ENCODE data around the gene MIEF1.

The MIEF1 gene

DNA sequence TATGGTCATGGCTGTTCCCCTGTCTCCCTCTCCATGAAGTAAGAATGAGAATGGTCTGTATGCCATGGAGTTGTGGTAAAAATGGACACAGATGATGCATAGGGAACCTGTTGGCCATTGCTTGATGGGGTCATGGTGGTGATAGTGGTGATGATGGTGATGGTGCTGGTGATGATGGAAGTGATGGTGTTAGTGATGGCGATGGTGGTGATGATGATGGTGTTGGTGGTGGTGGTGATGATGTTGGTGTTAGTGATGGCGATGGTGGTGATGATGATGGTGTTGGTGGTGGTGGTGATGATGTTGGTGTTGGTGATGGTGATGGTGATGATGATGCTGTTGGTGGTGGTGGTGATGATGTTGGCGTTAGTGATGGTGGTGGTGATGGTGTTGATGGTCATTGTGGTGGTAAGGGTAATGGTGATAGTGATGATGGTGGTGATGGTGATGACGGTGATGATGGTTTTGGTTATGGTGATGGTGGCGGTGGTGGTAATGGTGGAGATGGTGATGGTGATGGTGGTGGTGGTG is 63.4 kb downstream of the MIEF1 start:
- no peak overlapping the region for H3K4me3 ChIP-seq (replicated peaks; ENCODE audit: low read depth, low read length)
- TF ChIP-seq, protein P1, sequence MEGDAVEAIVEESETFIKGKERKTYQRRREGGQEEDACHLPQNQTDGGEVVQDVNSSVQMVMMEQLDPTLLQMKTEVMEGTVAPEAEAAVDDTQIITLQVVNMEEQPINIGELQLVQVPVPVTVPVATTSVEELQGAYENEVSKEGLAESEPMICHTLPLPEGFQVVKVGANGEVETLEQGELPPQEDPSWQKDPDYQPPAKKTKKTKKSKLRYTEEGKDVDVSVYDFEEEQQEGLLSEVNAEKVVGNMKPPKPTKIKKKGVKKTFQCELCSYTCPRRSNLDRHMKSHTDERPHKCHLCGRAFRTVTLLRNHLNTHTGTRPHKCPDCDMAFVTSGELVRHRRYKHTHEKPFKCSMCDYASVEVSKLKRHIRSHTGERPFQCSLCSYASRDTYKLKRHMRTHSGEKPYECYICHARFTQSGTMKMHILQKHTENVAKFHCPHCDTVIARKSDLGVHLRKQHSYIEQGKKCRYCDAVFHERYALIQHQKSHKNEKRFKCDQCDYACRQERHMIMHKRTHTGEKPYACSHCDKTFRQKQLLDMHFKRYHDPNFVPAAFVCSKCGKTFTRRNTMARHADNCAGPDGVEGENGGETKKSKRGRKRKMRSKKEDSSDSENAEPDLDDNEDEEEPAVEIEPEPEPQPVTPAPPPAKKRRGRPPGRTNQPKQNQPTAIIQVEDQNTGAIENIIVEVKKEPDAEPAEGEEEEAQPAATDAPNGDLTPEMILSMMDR (IDR thresholded peaks at IDR 0.05; ENCODE audit: low read depth, low read length, missing control alignments), result no peak
- no peak for DNase-seq (ENCODE audit: extremely low read depth, low read depth)

DNA sequence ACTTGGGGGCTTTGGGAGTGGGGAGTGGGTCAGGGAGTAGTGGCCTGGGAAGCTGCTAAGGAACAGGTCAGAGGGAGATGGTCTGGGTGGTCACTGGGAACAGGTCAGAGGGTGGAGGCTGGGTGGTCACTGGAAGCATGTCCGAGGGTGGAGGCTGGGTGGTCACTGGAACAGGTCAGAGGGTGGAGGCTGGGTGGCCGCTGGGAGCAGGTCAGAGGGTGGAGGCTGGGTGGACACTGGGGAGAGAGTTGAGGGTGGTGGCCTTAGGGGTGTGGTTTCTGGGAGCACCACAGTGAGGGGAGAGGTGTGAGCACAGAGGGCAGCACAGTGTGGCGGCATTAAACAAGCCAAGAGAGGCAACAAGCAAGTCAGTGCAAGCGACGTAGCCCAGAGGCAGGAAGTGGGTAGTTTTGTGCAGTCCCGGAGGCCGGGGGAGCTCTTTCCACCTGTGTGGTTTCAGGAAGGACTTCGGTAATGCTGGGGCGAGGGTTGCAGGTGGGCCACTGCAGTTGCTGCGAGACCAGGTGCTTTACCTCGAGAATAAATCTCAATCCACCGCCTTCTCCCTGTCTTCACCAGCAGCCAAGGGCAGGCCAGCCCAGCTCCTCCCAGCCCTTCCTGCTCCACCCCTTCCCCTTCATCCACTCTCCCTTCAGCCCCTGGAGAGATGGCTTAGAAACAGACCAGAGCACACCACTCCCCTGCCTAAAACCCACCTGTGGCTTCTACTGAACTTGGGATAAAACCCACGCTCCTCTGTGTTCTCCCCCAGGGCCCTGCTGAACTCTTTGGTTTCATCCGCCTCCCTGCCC is 65.3 kb downstream of the MIEF1 start:
- no peak overlapping the region for H3K4me3 ChIP-seq (replicated peaks; ENCODE audit: low read depth, low read length)
- TF ChIP-seq, protein P1 (IDR thresholded peaks at IDR 0.05; ENCODE audit: low read depth, low read length, missing control alignments), result no peak
- no peak for DNase-seq (ENCODE audit: extremely low read depth, low read depth)
